Upper lobe of left lung (tissue), 6 donors: ENCODE data around the gene MAP1A. TPM values are rescaled to one million over a fixed set of nuclear protein-coding genes. Genes with fewer than 3 reads are reported as not detected.
"Not testable (repeated sequence)": the region's sequence is repeated elsewhere in the genome, so short reads cannot be mapped to it uniquely, and the experiment has no call there.

Source experiments
- ATAC-seq, 2 donors: fragments of 200-7000 bp; cut with Tn5 transposase; one replicate each; pipeline ENCODE4 v1.9.1; 2022; ENCODE audit warnings: mild to moderate bottlenecking in 2 of 2, moderate library complexity in 2 of 2; ENCODE audit not compliant: low FRiP score in 2 of 2
- DNase-seq, 2 donors: peaks; one replicate each; pipeline ENCODE4 v3.0.0-alpha.2; 2019 to 2020
- H3K27ac ChIP-seq, 4 donors: fragments of 200-600 bp; sonication (generic); one replicate each; pipeline ENCODE4 v1.5.1; 2016 to 2019
- H3K27me3 ChIP-seq, 4 donors: fragments of 200-600 bp; sonication (generic); one replicate each; pipeline ENCODE4 v1.5.1; 2017 to 2019
- H3K36me3 ChIP-seq, 4 donors: fragments of 200-600 bp; sonication (generic); one replicate each; pipeline ENCODE4 v1.5.1; 2016 to 2019
- H3K4me1 ChIP-seq, 4 donors: fragments of 200-600 bp; sonication (generic); one replicate each; pipeline ENCODE4 v1.5.1; 2018 to 2019
- H3K4me3 ChIP-seq, 4 donors: fragments of 200-600 bp; sonication (generic); one replicate each; pipeline ENCODE4 v1.5.1; 2017 to 2019; ENCODE audit warnings: mild to moderate bottlenecking in 2 of 4, moderate library complexity in 1 of 4
- H3K9me3 ChIP-seq, 4 donors: fragments of 200-600 bp; sonication (generic); one replicate each; pipeline ENCODE4 v1.5.1; 2018 to 2019
- CTCF ChIP-seq, 6 experiments: fragments of 450-650 bp in 4 of 6; fragments of 200-600 bp in 2 of 6; sonication (generic) in 2 of 6; IDR thresholded peaks; one replicate each; pipeline ENCODE4 v1.5.1; 2016 to 2019; ENCODE audit warnings: antibody characterized with exemption in 6 of 6
- EP300 ChIP-seq, 4 donors: sonication (generic); formaldehyde crosslinking; IDR thresholded peaks; one replicate each; pipeline ENCODE4 v1.5.1; 2017; ENCODE audit warnings: antibody characterized with exemption in 4 of 4, control low read depth in 2 of 4
- POLR2A ChIP-seq, 4 donors: fragments of 450-650 bp; IDR thresholded peaks; one replicate each; pipeline ENCODE4 v1.5.1; 2016 to 2017; ENCODE audit warnings: antibody characterized with exemption in 4 of 4, mild to moderate bottlenecking in 2 of 4
- POLR2AphosphoS5 ChIP-seq, 2 donors: sonication (generic); formaldehyde crosslinking; IDR thresholded peaks; one replicate each; pipeline ENCODE4 v1.5.1; 2017; ENCODE audit warnings: antibody characterized with exemption in 2 of 2
- WGBS, 2 donors: methylation state at CpG; one replicate each; pipeline ENCODE4 v1.1.5; 2017 to 2018; 5-methylcytosine and 5-hydroxymethylcytosine counted together
- total RNA-seq, 6 donors: library from RNA; depleted of rRNA in 4 of 6; stranded (reverse); fragments of >200 nt in 4 of 6; gene quantifications; one replicate each; pipeline versions ENCODE4 v1.1.0 to v1.2.1, GENCODE V29; 2016 to 2021
- donor health status: DM: no; HTN: no; CAD: no; lungs with moderate emphysema.
- donor health status: DM: no; HTN: yes; CAD: no; lungs with severe emphysema.

MAP1A gene
- total RNA-seq, 6 donors from 2014 or later, result 2.9 to 9.8 (median 6.1) TPM

GRCh38 chr15:43550527-43551363, 33.3 kb downstream of the MAP1A start:
- Histone ChIP-seq H3K27me3 (no peaks in the 10 kb centered on the region), H3K4me1 (no peaks in the 10 kb centered on the region), H3K9me3 (peaks cover 0 to 5% (median 0%) of the 10 kb centered on the region in 4 donors), H3K4me3 (no peak overlapping the region), H3K36me3 (peaks cover 0 to 16% (median 0%) of the 10 kb centered on the region in 4 donors), H3K27ac (no peak overlapping the region)
- DNase-seq (no peak), ATAC-seq (peak in 1 of 2 donors; percentile 73)
- WGBS, 2 donors, result 82 to 84% methylated on average over 10 of the region's 10 CpGs
- TF ChIP-seq POLR2A (IDR thresholded peaks at IDR 0.05), result no peak
- TF ChIP-seq CTCF (IDR thresholded peaks at IDR 0.05), result no peak
- no peak for TF ChIP-seq POLR2AphosphoS5 (IDR thresholded peaks at IDR 0.05)

GRCh38 chr15:43552256-43552655, 34.8 kb downstream of the MAP1A start:
- Histone ChIP-seq H3K4me1 (no peaks in the 10 kb centered on the region), H3K9me3 (peaks cover 0 to 5% (median 0%) of the 10 kb centered on the region in 4 donors), H3K36me3 (peaks cover 0 to 22% (median 0%) of the 10 kb centered on the region in 4 donors), H3K4me3 (no peak overlapping the region), H3K27ac (no peak overlapping the region), H3K27me3 (no peaks in the 10 kb centered on the region)
- 92 to 98% methylated on average over 4 of the region's 4 CpGs for WGBS, 2 donors
- TF ChIP-seq EP300 (IDR thresholded peaks at IDR 0.05) (no peak), POLR2A (IDR thresholded peaks at IDR 0.05) (no peak), POLR2AphosphoS5 (IDR thresholded peaks at IDR 0.05) (no peak), CTCF (IDR thresholded peaks at IDR 0.05) (no peak)
- no peak for DNase-seq
- no peak for ATAC-seq

DNA sequence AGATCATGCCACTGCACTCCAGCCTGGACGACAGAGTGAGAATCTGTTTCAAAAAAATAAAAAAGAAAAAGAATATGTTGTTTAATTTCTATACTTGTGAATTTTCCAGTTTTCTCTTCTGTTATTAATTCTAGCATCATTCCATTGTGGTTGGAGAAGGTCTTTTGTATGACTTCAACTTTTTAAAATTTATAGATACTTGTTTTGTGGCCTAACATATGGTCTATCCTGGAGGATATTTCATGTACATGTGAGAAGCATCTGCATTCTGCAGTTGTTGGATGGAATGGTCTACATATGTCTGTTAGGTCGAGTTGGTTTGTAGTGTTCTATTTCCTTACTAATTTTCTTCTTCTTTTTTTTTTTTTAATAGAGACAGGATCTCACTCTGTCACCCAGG, 35.6 kb downstream of the MAP1A start:
- no peak for TF ChIP-seq POLR2AphosphoS5 (IDR thresholded peaks at IDR 0.05)
- TF ChIP-seq EP300 (IDR thresholded peaks at IDR 0.05), result no peak
- no peaks in the 10 kb centered on the region for H3K27me3 ChIP-seq
- H3K4me1 ChIP-seq, result no peaks in the 10 kb centered on the region
- 79% methylated on average over 2 of the region's 2 CpGs for WGBS, 2 donors
- H3K27ac ChIP-seq, result no peak overlapping the region
- H3K4me3 ChIP-seq, result no peak overlapping the region
- ATAC-seq, result no peak
- DNase-seq, result no peak
- peaks cover 0 to 24% (median 0%) of the 10 kb centered on the region in 4 donors for H3K36me3 ChIP-seq
- H3K9me3 ChIP-seq, result no peaks in the 10 kb centered on the region

- not testable (repeated sequence) for H3K27me3 ChIP-seq, ATAC-seq, H3K36me3 ChIP-seq, H3K27ac ChIP-seq, DNase-seq, H3K4me1 ChIP-seq, H3K9me3 ChIP-seq, H3K4me3 ChIP-seq
- WGBS, 2 donors, result no CpG with 5 or more reads among the region's 3 CpGs
These were observed 45.3 kb downstream of the MAP1A start for GRCh38 chr15:43562753-43563152.

GRCh38 chr15:43563793-43564192, 46.4 kb downstream of the MAP1A start:
- H3K27ac ChIP-seq, H3K9me3 ChIP-seq, ATAC-seq, H3K4me3 ChIP-seq, H3K27me3 ChIP-seq, DNase-seq, H3K4me1 ChIP-seq, H3K36me3 ChIP-seq: not testable (repeated sequence)
- WGBS, 2 donors, result no CpG with 5 or more reads among the region's 8 CpGs

GRCh38 chr15:43566615-43567014, 49.2 kb downstream of the MAP1A start:
- no CpG with 5 or more reads among the region's 2 CpGs for WGBS, 2 donors
- not testable (repeated sequence) for H3K4me3 ChIP-seq, H3K27me3 ChIP-seq, H3K9me3 ChIP-seq, DNase-seq, ATAC-seq, H3K4me1 ChIP-seq, H3K27ac ChIP-seq, H3K36me3 ChIP-seq

DNA sequence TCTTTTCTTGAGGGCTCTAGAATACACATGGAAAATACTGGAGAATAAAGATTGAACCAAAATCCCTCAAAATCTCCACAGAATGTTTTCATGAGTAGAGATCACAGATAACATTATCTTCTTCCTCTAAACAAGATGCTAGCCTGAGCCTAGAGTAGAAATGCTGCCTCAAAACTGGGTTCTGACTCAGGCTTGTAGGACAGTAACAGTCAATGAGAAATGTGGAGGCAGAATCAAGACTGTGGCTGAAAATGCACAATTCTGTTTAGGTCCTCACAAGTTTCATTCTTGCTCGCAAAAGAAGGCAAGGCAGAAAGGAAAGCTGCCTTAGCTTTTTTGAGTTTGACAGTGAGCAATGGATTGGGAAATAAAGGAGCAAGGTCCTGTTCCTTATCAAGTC, 57.2 kb downstream of the MAP1A start:
- H3K27ac ChIP-seq, DNase-seq, H3K36me3 ChIP-seq, H3K4me1 ChIP-seq, H3K9me3 ChIP-seq, H3K27me3 ChIP-seq, ATAC-seq, H3K4me3 ChIP-seq: not testable (repeated sequence)
- WGBS, 2 donors, result no CpG with 5 or more reads among the region's 1 CpG

Other genes with a start within 250 kb of the MAP1A start
- not detected for gene TGM7, start 215.4 kb upstream of the MAP1A start, total RNA-seq
- gene LCMT2, start 187.0 kb upstream of the MAP1A start, total RNA-seq, result 1 to 10 TPM; 1.0 to 8.2 (median 6.3) TPM
- gene ZSCAN29, start 146.6 kb upstream of the MAP1A start, total RNA-seq, result 10 to 100 TPM; 23.9 to 63.9 (median 24.7) TPM
- 10 to 100 TPM in 5 of 6 donors, 1 to 10 TPM in 1; 5.2 to 20.2 (median 17.0) TPM for gene TUBGCP4, start 146.5 kb upstream of the MAP1A start, total RNA-seq
- 100 to 1,000 TPM in 1 of 6 donors, 10 to 100 TPM in 5; 19.3 to 122 (median 28.7) TPM for gene TP53BP1, start 24.5 kb upstream of the MAP1A start, total RNA-seq
- 10 to 100 TPM in 5 of 6 donors, 1 to 10 TPM in 1; 7.1 to 71.2 (median 30.1) TPM for gene PPIP5K1, start 72.6 kb downstream of the MAP1A start, total RNA-seq
- gene CKMT1B, start 76.4 kb downstream of the MAP1A start, total RNA-seq, result 1 to 10 TPM in 3 of 6 donors, under 1 TPM in 3; 0.30 to 10.0 (median 2.3) TPM
- 1 to 10 TPM in 2 of 6 donors, under 1 TPM in 2, not detected in 2; 0.07 to 4.2 (median 1.0) TPM for gene STRC, start 101.2 kb downstream of the MAP1A start, total RNA-seq
- gene CATSPER2, start 131.2 kb downstream of the MAP1A start, total RNA-seq, result 10 to 100 TPM in 1 of 6 donors, 1 to 10 TPM in 4, under 1 TPM in 1; 0.91 to 15.7 (median 2.5) TPM
- gene CKMT1A, start 176.3 kb downstream of the MAP1A start, total RNA-seq, result 1 to 10 TPM in 5 of 6 donors, not detected in 1; 1.3 to 4.6 (median 2.6) TPM
- 100 to 1,000 TPM in 4 of 6 donors, 10 to 100 TPM in 2; 18.9 to 450 (median 161) TPM for gene PDIA3, start 228.8 kb downstream of the MAP1A start, total RNA-seq